Measurements from ENCODE around the gene ASZ1. TPM values are rescaled to one million over a fixed set of nuclear protein-coding genes. Genes with fewer than 3 reads are reported as not detected.

The ASZ1 gene
- total and polyA plus RNA-seq, 2 of the 4 experiments (the other 2 are of a cell fraction), result not detected

DNA sequence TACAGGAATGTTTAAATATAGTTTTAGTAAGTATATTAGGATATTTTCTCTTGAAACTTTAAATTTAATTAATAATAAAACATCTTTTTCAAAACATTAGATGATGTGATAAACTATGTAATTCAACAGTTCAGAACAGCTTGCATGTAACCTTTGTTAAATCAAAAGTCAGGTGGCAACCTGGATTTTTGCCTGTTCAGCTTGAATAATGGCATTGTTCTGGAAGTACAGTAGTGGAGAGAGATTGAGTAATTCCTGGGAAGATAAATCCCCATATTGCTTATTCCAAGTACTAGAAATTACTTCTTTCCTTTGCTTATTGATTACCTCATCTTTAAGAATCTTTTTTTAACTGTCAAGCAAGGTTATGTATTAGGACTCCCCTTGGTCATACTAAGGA lies 32.4 kb upstream of the ASZ1 start:
- H2BK20ac ChIP-seq (ENCODE audit: low read depth, low read length), result no peak overlapping the region
- no peaks in the 10 kb centered on the region for H3K4me1 ChIP-seq (ENCODE audit: control insufficient read depth, insufficient read depth, low read length)
- no peak overlapping the region for H2AK5ac ChIP-seq (ENCODE audit: low read depth, low read length)
- H3K14ac ChIP-seq (replicated peaks; ENCODE audit: low read depth, low read length), result no peak overlapping the region
- no peak overlapping the region for H2BK120ac ChIP-seq (ENCODE audit: low read depth, low read length)
- no peak overlapping the region for H4K91ac ChIP-seq (ENCODE audit: insufficient read depth, low read depth, low read length)
- ATAC-seq (ENCODE audit: low read depth), result no peak
- H3K36me3 ChIP-seq (ENCODE audit: control insufficient read depth, insufficient read depth, low read length), result no peaks in the 10 kb centered on the region
- no peaks in the 10 kb centered on the region for H4K20me1 ChIP-seq (ENCODE audit: insufficient read depth, low read length)
- no peak overlapping the region for H4K5ac ChIP-seq (ENCODE audit: low read depth, low read length)
- CTCF ChIA-PET, result interaction anchor here (0.6 to 2.6 kb wide), 5 partner anchors 15 to 256 kb away, joined by 3 to 20 read pairs (median 3); no protein-coding TSS in a partner anchor
- no peak for DNase-seq
- intact Hi-C loops (cut with micrococcal nuclease) (loop anchor here (1.0 to 10.0 kb wide), 3 partner anchors 215 to 415 kb away; partner anchors contain the start of gene CTTNBP2), dilution Hi-C loops (cut with HindIII; ENCODE audit: low sequenced_read_pairs, unreplicated experiment) (no loop called here), in situ Hi-C loops (cut with MboI; ENCODE audit: low sequenced_read_pairs) (loop anchor here (10.0 kb wide), 1 partner anchor 255 kb away; no protein-coding TSS in a partner anchor)
- H2AK9ac ChIP-seq (replicated peaks; ENCODE audit: low read depth, low read length, poor library complexity), result no peak overlapping the region
- no peak overlapping the region for H3K4me3 ChIP-seq (ENCODE audit: insufficient read depth, low read depth, low read length)
- no peaks in the 10 kb centered on the region for H3K27me3 ChIP-seq (ENCODE audit: control insufficient read depth, insufficient read depth, low read length)
- no peak overlapping the region for H3K27ac ChIP-seq (ENCODE audit: insufficient read depth, low read length)
- H3K9ac ChIP-seq (ENCODE audit: low read depth, low read length), result no peak overlapping the region
- no peak overlapping the region for H2BK15ac ChIP-seq (ENCODE audit: low read depth, low read length)
- H3K4ac ChIP-seq (ENCODE audit: low read depth, low read length), result no peak overlapping the region
- no peaks in the 10 kb centered on the region for H3K79me1 ChIP-seq (ENCODE audit: low read depth in 1 of 2, low read length in 2 of 2)
- no peak overlapping the region for H2AFZ ChIP-seq (replicated peaks; ENCODE audit: low read length, poor library complexity)
- no peaks in the 10 kb centered on the region for H3K9me3 ChIP-seq (ENCODE audit: control insufficient read depth, insufficient read depth, low read length)
- no peak overlapping the region for H3K23ac ChIP-seq (ENCODE audit: low read depth, low read length)
- H3K18ac ChIP-seq (ENCODE audit: low read depth, low read length), result no peak overlapping the region
- no peaks in the 10 kb centered on the region for H3K9me1 ChIP-seq (ENCODE audit: insufficient read depth, low read length)
- POLR2A ChIA-PET (ENCODE audit: unreplicated experiment), result no interaction called here
- H2BK5ac ChIP-seq (ENCODE audit: low read depth, low read length, poor library complexity, severe bottlenecking), result no peak overlapping the region
- no peak overlapping the region for H3K56ac ChIP-seq (ENCODE audit: extremely low read depth, insufficient read depth, low read length)
- no peak for TF ChIP-seq MXI1 (IDR thresholded peaks at IDR 0.05; ENCODE audit: borderline replicate concordance, low read depth, low read length)
- TF ChIP-seq, protein P1, sequence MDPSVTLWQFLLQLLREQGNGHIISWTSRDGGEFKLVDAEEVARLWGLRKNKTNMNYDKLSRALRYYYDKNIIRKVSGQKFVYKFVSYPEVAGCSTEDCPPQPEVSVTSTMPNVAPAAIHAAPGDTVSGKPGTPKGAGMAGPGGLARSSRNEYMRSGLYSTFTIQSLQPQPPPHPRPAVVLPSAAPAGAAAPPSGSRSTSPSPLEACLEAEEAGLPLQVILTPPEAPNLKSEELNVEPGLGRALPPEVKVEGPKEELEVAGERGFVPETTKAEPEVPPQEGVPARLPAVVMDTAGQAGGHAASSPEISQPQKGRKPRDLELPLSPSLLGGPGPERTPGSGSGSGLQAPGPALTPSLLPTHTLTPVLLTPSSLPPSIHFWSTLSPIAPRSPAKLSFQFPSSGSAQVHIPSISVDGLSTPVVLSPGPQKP (IDR thresholded peaks at IDR 0.05; ENCODE audit: borderline replicate concordance, low read depth, low read length), result no peak
- no peak for TF ChIP-seq CEBPB (IDR thresholded peaks at IDR 0.05; ENCODE audit: low read depth, low read length)
- TF ChIP-seq RCOR1 (IDR thresholded peaks at IDR 0.05; ENCODE audit: insufficient replicate concordance, low read length), result no peak
- TF ChIP-seq RFX5 (IDR thresholded peaks at IDR 0.05; ENCODE audit: low read depth, low read length), result no peak
- TF ChIP-seq CHD1 (IDR thresholded peaks at IDR 0.05; ENCODE audit: low read depth, low read length), result no peak
- no peak for TF ChIP-seq BHLHE40 (IDR thresholded peaks at IDR 0.05; ENCODE audit: low read depth, low read length)
- no peak for TF ChIP-seq POLR2A (IDR thresholded peaks at IDR 0.05; ENCODE audit: low read depth, low read length)
- TF ChIP-seq NFE2L2 (IDR thresholded peaks at IDR 0.05; ENCODE audit: low read depth, low read length), result no peak
- no peak for TF ChIP-seq MAZ (IDR thresholded peaks at IDR 0.05; ENCODE audit: borderline replicate concordance, low read depth, low read length)
- no peak for TF ChIP-seq RAD21 (IDR thresholded peaks at IDR 0.05; ENCODE audit: low read length)
- TF ChIP-seq SMC3 (IDR thresholded peaks at IDR 0.05; ENCODE audit: low read depth, low read length), result no peak
- TF ChIP-seq, protein P2, sequence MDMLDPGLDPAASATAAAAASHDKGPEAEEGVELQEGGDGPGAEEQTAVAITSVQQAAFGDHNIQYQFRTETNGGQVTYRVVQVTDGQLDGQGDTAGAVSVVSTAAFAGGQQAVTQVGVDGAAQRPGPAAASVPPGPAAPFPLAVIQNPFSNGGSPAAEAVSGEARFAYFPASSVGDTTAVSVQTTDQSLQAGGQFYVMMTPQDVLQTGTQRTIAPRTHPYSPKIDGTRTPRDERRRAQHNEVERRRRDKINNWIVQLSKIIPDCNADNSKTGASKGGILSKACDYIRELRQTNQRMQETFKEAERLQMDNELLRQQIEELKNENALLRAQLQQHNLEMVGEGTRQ (IDR thresholded peaks at IDR 0.05; ENCODE audit: low read depth, low read length), result no peak
- TF ChIP-seq, protein P3, sequence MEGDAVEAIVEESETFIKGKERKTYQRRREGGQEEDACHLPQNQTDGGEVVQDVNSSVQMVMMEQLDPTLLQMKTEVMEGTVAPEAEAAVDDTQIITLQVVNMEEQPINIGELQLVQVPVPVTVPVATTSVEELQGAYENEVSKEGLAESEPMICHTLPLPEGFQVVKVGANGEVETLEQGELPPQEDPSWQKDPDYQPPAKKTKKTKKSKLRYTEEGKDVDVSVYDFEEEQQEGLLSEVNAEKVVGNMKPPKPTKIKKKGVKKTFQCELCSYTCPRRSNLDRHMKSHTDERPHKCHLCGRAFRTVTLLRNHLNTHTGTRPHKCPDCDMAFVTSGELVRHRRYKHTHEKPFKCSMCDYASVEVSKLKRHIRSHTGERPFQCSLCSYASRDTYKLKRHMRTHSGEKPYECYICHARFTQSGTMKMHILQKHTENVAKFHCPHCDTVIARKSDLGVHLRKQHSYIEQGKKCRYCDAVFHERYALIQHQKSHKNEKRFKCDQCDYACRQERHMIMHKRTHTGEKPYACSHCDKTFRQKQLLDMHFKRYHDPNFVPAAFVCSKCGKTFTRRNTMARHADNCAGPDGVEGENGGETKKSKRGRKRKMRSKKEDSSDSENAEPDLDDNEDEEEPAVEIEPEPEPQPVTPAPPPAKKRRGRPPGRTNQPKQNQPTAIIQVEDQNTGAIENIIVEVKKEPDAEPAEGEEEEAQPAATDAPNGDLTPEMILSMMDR (conservative IDR thresholded peaks at IDR 0.05; ENCODE audit: low read depth, low read length), result no peak
- TF ChIP-seq MAFK (IDR thresholded peaks at IDR 0.05; ENCODE audit: low read depth, low read length), result no peak
- H3K4me2 ChIP-seq (ENCODE audit: low read depth, low read length), result no peak overlapping the region
- BruUV-seq (replicated peaks), result no TSS peak
- H4K8ac ChIP-seq (ENCODE audit: low read depth in 2 of 2, low read length in 2 of 2), result no peak overlapping the region
